PC-9 (cell line): ENCODE results near the gene WDR3. TPM values are rescaled to one million over a fixed set of nuclear protein-coding genes. Genes with fewer than 3 reads are reported as not detected.
A peak's percentile ranks its signal among the peaks of the same experiment; 100 is the strongest.

Experiments
- Bru-seq: library from RNA; stranded (reverse); fragments of 400-500 nt; gene quantifications from one replicate; lab custom pipeline; 2021; lab: Mats Ljungman, UMichigan
- BruChase-seq, 2 experiments: library from RNA; stranded (reverse); fragments of 400-500 nt; gene quantifications; one replicate each; lab custom pipeline; 2021; lab: Mats Ljungman, UMichigan
- BruUV-seq: library from RNA; stranded (reverse); fragments of 400-500 nt; replicated peaks from 2 replicates; lab custom pipeline; 2021; lab: Mats Ljungman, UMichigan
- CTCF ChIA-PET: fragments of 300-600 bp; sonication (Branson Sonifier 250); formaldehyde crosslinking; loops from one replicate; lab custom pipeline; 2022; ENCODE audit warnings: antibody characterized with exemption; lab: Charles Lee
- POLR2A ChIA-PET: fragments of 300-600 bp; sonication (Branson Sonifier 250); formaldehyde crosslinking; loops from one replicate; lab custom pipeline; 2022; ENCODE audit warnings: antibody characterized with exemption; ENCODE audit not compliant: unreplicated experiment; lab: Charles Lee
- DNase-seq, 2 experiments: peaks; one replicate each; pipeline versions ENCODE4 v3.0.0 to v3.0.0-alpha.2; 2015 to 2022; ENCODE audit warnings: mixed read lengths in 1 of 2
- H2AFZ ChIP-seq: fragments of 200-600 bp; sonication (generic); 2 replicates; pipeline ENCODE4 v1.8.1; 2017; ENCODE audit warnings: antibody characterized with exemption
- H3F3A ChIP-seq: fragments of 200-600 bp; sonication (generic); 2 replicates; pipeline ENCODE4 v1.8.1; 2017; ENCODE audit warnings: antibody characterized with exemption, mild to moderate bottlenecking, low read depth; ENCODE audit not compliant: insufficient read depth
- H3K27ac ChIP-seq: fragments of 200-600 bp; sonication (generic); 2 replicates; pipeline ENCODE4 v1.6.1; 2016; ENCODE audit warnings: mixed run types
- H3K27me3 ChIP-seq: fragments of 200-600 bp; sonication (generic); 2 replicates; pipeline ENCODE4 v1.6.1; 2016; ENCODE audit warnings: low read depth, mixed run types; ENCODE audit not compliant: insufficient read depth
- H3K36me3 ChIP-seq: fragments of 200-600 bp; sonication (generic); 2 replicates; pipeline ENCODE4 v1.6.1; 2016; ENCODE audit warnings: low read depth, mixed run types
- H3K4me1 ChIP-seq: fragments of 200-600 bp; sonication (generic); replicated peaks from 2 replicates; pipeline ENCODE4 v1.6.1; 2016; ENCODE audit warnings: mixed run types; ENCODE audit not compliant: insufficient read depth
- H3K4me2 ChIP-seq: fragments of 200-600 bp; sonication (generic); 2 replicates; pipeline ENCODE4 v1.6.1; 2017; ENCODE audit warnings: mixed run types
- H3K4me3 ChIP-seq: fragments of 200-600 bp; sonication (generic); 2 replicates; pipeline ENCODE4 v1.6.1; 2016; ENCODE audit warnings: mixed run types
- H3K79me2 ChIP-seq: fragments of 200-600 bp; sonication (generic); 2 replicates; pipeline ENCODE4 v1.6.1; 2017; ENCODE audit warnings: low read depth, mixed run types
- H3K9me2 ChIP-seq: fragments of 200-600 bp; sonication (generic); 2 replicates; pipeline ENCODE4 v1.8.1; 2017; ENCODE audit warnings: mild to moderate bottlenecking; ENCODE audit not compliant: insufficient read depth
- H3K9me3 ChIP-seq: fragments of 200-600 bp; sonication (generic); 2 replicates; pipeline ENCODE4 v1.8.1; 2016; ENCODE audit warnings: low read depth; ENCODE audit not compliant: insufficient read depth
- H4K20me1 ChIP-seq: fragments of 200-600 bp; sonication (generic); 2 replicates; pipeline ENCODE4 v1.8.1; 2017; ENCODE audit not compliant: insufficient read depth
- EZH2 ChIP-seq: fragments of 200-600 bp; sonication (generic); IDR thresholded peaks from 2 replicates; pipeline ENCODE4 v1.8.0; 2017; ENCODE audit warnings: antibody characterized with exemption, low read depth
- intact Hi-C: fragments of 100-400 bp; cut with micrococcal nuclease; formaldehyde crosslinking; loops from one replicate; pipeline ENCODE4 v1.10.0; 2022; ENCODE audit not compliant: unreplicated experiment
- long read RNA-seq: library from polyadenylated mRNA; stranded (forward); transcript quantifications from one replicate; pipeline ENCODE4 v2.0.0, GENCODE V29; 2022
- total RNA-seq: library from RNA; stranded (reverse); gene quantifications from 2 replicates; pipeline ENCODE4 v1.2.3, GENCODE V29; 2021
- TF ChIP-seq, protein P1 (sequence below): fragments of 200-600 bp; sonication (generic); conservative IDR thresholded peaks from 2 replicates; pipeline ENCODE4 v1.6.1; 2017; ENCODE audit warnings: mixed run types, antibody characterized with exemption, mild to moderate bottlenecking, moderate library complexity

Gene WDR3
- total RNA-seq: 27.5 and 38.3 TPM in 2 replicates
- percentile 81 among the genes with signal in this experiment for Bru-seq, nascent RNA
- BruChase-seq, experiment 1, labeled RNA remaining after a 2-hour chase: percentile 79 among the genes with signal in this experiment
- BruChase-seq, experiment 2, labeled RNA remaining after a 6-hour chase: percentile 86 among the genes with signal in this experiment
- long read RNA-seq, full-length matches to known transcripts: 21 of 51 reads
- long read RNA-seq, partial matches to known transcripts: 9 of 51 reads
- long read RNA-seq, other reads (novel, unspliced or antisense): 21 of 51 reads

DNA sequence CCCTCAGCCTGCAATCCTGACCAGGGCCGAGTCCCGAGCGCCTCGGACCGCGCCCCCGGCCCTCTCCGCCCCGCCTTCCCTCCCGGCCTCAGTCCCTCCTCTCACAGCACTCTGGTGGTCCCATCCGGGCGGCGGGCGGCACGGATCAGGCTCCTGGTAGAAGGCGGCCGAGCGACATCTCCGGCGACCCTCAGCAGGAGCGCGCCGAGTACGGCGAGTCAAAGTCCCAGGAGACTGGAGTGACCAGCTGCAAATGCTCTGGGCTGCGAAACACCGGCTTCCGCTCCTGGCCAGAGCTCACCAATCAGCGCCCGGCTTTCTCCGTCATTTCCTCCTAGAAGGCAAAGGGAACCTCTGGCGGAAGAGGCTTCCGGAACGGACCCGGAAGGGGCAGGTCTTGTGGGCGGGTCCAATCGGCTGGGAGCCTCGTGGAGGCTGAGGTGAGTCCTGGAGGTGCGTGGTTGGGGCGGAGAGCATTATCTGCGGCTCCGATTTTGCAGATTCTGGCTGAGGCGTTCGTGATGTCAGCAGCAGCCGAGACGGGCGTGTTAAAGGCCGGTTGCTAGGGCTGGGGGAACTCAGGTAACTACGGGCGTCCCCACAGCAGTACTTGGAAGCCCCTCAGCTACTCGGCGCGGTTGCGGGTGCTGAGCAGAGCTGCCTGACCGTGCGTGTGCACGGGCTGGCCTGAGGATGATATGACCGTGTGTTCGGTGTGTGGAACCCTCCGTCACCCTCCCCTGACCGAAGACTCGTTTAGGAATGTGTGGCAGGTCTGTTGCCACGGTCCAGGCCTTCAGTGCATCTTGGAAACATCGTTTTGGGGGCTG is at the start of gene WDR3, which contains the start of gene GDAP2:
TSS of gene WDR3 (plus strand) at position 397 of the 830 bp plus-strand sequence. CDS start 3,581 bp downstream, outside the sequence.
TSS of gene GDAP2 (minus strand) at position 279 of the 830 bp plus-strand sequence. CDS start 9,264 bp downstream, outside the sequence.
- peak within 1 kb of the TSS; percentile 72 for H3K4me3 ChIP-seq
- peaks cover 34% of the 10 kb centered on the region for H3K4me1 ChIP-seq
- DNase-seq: peak; percentile 96 to 99
- H3K36me3 ChIP-seq: peaks cover 25% of the 10 kb centered on the region
- peaks cover 6% of the 10 kb centered on the region; the same call in 1 of the 2 replicates for H3F3A ChIP-seq
- H3K27ac ChIP-seq: peak within 1 kb of the TSS; percentile 12; the same call in 1 of the 2 replicates
- no TSS peak for BruUV-seq
- POLR2A ChIA-PET: interaction anchor here (0.5 to 0.7 kb wide), 4 partner anchors 31 to 768 kb away, joined by 3 to 7 read pairs (median 5); no protein-coding TSS in a partner anchor
- H3K4me2 ChIP-seq: peak within 1 kb of the TSS; percentile 88
- no peak for TF ChIP-seq EZH2
- TF ChIP-seq, protein P1, sequence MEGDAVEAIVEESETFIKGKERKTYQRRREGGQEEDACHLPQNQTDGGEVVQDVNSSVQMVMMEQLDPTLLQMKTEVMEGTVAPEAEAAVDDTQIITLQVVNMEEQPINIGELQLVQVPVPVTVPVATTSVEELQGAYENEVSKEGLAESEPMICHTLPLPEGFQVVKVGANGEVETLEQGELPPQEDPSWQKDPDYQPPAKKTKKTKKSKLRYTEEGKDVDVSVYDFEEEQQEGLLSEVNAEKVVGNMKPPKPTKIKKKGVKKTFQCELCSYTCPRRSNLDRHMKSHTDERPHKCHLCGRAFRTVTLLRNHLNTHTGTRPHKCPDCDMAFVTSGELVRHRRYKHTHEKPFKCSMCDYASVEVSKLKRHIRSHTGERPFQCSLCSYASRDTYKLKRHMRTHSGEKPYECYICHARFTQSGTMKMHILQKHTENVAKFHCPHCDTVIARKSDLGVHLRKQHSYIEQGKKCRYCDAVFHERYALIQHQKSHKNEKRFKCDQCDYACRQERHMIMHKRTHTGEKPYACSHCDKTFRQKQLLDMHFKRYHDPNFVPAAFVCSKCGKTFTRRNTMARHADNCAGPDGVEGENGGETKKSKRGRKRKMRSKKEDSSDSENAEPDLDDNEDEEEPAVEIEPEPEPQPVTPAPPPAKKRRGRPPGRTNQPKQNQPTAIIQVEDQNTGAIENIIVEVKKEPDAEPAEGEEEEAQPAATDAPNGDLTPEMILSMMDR: no peak
- H2AFZ ChIP-seq: peak within 1 kb of the TSS; percentile 99
- H3K9me2 ChIP-seq: no peaks in the 10 kb centered on the region
- no peaks in the 10 kb centered on the region for H3K27me3 ChIP-seq
- H3K9me3 ChIP-seq: no peaks in the 10 kb centered on the region
- intact Hi-C loops: no loop called here
- peaks cover 51% of the 10 kb centered on the region for H4K20me1 ChIP-seq
- H3K79me2 ChIP-seq: peaks cover 94% of the 10 kb centered on the region
- CTCF ChIA-PET: interaction anchor here (0.6 kb wide), 1 partner anchor 501 kb away, joined by 4 read pairs; no protein-coding TSS in a partner anchor

DNA sequence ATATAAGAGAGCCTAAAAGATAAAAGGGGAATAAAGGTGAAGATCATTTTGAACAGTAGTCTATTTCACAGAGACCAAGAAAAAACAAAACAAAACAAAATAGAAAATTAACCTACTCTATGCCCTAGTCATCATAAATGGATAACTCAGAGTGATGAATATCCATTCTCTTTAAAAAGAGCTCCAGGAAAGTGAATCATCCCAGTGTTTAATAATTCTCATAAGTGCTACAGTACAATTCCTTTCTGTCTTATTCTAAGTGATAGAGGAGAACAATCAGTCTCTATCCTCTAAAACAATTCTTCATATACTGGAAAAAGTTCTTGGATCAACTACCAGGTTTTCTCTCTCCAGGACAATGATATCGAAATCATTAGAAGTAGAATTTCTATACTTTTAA is 45.9 kb upstream of the WDR3 start:
- Histone ChIP-seq H3K4me2 (no peak overlapping the region), H3K4me3 (no peak overlapping the region), H3K4me1 (0 out of 2 replicates have a peak, but pooled peaks cover 4% of the 10 kb centered on the region), H3K9me3 (no peaks in the 10 kb centered on the region), H3K36me3 (peaks cover 22% of the 10 kb centered on the region; the same call in 1 of the 2 replicates), H3K27me3 (no peaks in the 10 kb centered on the region), H3K9me2 (no peaks in the 10 kb centered on the region), H3K79me2 (no peaks in the 10 kb centered on the region), H3F3A (no peaks in the 10 kb centered on the region), H3K27ac (no peak overlapping the region), H4K20me1 (no peaks in the 10 kb centered on the region), H2AFZ (no peak overlapping the region)
- BruUV-seq: no TSS peak
- no peak for DNase-seq
- CTCF ChIA-PET: no interaction called here
- intact Hi-C loops: loop anchor here (10.0 kb wide), 1 partner anchor 269 kb away; no protein-coding TSS in a partner anchor
- POLR2A ChIA-PET: no interaction called here
- no peak for TF ChIP-seq EZH2
- TF ChIP-seq, protein P1: no peak
